ENCODE data around the gene CACNG3. TPM values are rescaled to one million over a fixed set of nuclear protein-coding genes. Genes with fewer than 3 reads are reported as not detected.

The CACNG3 gene
- total and polyA plus RNA-seq, 8 donors = not detected

DNA sequence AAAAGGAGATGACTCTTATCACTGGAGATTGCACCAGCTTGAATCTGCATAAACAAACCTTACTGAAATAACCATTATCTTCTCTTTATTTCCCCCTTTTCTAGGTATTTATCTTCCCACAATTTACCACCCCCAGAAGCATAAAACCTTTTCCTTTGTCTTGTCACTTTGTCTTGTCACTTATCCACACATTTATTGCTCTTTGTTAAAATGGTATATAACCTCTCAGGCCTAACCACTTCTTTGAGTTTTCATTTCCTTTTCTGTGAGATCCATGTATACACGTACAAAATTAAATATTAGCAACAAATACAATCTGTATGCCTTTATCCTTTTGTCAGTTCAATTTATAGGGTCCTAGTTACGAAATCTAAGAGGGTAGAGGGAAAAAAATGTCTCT, 122.9 kb downstream of the CACNG3 start:
- Histone ChIP-seq H3K4me1 (no peaks in the 10 kb centered on the region), H3K4me3 (no peak overlapping the region), H3K9me3 (peaks cover 12 to 60% (median 56%) of the 10 kb centered on the region in 4 donors), H3K36me3 (no peaks in the 10 kb centered on the region), H3K27ac (no peak overlapping the region), H3K27me3 (no peaks in the 10 kb centered on the region)
- TF ChIP-seq POLR2AphosphoS5 (IDR thresholded peaks at IDR 0.05) = no peak
- TF ChIP-seq, protein P1, sequence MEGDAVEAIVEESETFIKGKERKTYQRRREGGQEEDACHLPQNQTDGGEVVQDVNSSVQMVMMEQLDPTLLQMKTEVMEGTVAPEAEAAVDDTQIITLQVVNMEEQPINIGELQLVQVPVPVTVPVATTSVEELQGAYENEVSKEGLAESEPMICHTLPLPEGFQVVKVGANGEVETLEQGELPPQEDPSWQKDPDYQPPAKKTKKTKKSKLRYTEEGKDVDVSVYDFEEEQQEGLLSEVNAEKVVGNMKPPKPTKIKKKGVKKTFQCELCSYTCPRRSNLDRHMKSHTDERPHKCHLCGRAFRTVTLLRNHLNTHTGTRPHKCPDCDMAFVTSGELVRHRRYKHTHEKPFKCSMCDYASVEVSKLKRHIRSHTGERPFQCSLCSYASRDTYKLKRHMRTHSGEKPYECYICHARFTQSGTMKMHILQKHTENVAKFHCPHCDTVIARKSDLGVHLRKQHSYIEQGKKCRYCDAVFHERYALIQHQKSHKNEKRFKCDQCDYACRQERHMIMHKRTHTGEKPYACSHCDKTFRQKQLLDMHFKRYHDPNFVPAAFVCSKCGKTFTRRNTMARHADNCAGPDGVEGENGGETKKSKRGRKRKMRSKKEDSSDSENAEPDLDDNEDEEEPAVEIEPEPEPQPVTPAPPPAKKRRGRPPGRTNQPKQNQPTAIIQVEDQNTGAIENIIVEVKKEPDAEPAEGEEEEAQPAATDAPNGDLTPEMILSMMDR (IDR thresholded peaks at IDR 0.05) = no peak
- TF ChIP-seq POLR2A (IDR thresholded peaks at IDR 0.05) = no peak
- no peak for TF ChIP-seq EP300 (IDR thresholded peaks at IDR 0.05)
- 4 to 39% (median 9%) methylated on average over 2 of the region's 2 CpGs for WGBS, 5 donors
- intact Hi-C loops (cut with DNase I; ENCODE audit: low total_unique reads) = no loop called here
- no peak for DNase-seq

DNA sequence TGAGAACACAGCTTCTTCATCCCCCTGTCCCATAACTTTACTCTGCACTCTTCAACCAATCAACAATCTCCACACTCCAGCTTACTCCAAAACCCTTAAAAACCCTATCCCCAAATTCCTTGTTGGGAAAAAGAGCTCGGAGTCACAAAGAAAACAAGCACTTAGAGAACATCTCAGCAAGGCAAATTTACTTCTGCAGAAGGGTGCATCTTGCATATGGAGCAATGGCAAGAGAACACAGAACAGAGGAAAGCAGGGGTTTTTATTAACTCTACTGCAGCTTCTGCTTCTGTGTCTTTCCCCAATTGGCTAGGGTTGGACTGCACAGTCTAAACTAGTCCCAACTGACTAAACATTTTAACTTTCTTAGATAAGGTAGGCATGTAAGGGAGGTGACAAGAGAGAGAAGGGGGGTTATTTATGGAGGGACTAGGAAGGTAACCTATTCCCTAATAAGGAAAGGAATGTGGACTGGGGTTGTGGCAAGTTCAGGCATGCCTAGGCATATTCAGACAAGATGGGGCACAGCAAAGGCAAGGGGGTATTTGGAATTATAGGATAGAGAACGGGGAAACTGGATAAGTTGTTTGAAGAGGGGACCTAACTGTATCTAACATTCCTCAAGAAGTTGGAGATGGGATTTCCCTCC, 125.5 kb downstream of the CACNG3 start:
- WGBS, 5 donors = 50 to 58% (median 54%) methylated on average over 2 of the region's 2 CpGs
- TF ChIP-seq POLR2AphosphoS5 (IDR thresholded peaks at IDR 0.05) = no peak
- no peak for TF ChIP-seq EP300 (IDR thresholded peaks at IDR 0.05)
- no peak for TF ChIP-seq POLR2A (IDR thresholded peaks at IDR 0.05)
- TF ChIP-seq, protein P1 (IDR thresholded peaks at IDR 0.05) = no peak
- Histone ChIP-seq H3K27ac (no peak overlapping the region), H3K4me1 (no peaks in the 10 kb centered on the region), H3K4me3 (no peak overlapping the region), H3K27me3 (peaks cover 0 to 4% (median 0%) of the 10 kb centered on the region in 3 donors), H3K36me3 (no peaks in the 10 kb centered on the region), H3K9me3 (peaks cover 12 to 61% (median 56%) of the 10 kb centered on the region in 4 donors)
- no peak for DNase-seq
- intact Hi-C loops (cut with DNase I; ENCODE audit: low total_unique reads) = no loop called here

DNA sequence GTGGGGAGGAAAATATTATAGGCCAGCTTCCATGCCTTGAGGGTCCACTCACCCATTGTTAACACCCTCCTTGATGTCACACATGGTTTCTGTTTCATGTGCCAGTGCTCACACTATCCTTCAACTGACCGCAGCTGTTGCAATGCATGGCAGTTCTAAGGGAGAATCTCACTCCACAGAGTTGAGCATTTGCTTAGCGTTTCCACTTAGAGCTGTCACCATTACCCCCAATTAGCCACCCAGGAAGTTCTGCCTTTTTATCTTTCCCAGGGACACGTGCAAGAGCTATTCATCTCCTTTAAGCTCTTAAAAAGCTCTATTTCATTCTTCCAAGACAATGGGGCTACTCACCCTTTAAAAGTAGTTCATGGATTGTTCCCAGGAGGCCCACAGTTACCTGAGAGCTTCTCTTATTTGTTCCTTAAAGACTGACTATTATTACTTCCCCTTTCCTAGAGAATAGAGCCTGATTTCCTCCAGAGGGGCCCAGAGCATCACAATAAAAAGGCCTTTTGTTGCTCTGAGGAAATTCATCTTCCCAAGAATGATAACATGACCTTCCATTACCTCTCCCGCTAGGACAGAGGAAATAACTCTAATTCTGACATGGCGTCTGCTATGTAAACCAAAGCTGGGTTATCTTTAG, 126.8 kb downstream of the CACNG3 start:
- no peak for DNase-seq
- Histone ChIP-seq H3K4me1 (no peaks in the 10 kb centered on the region), H3K27ac (no peak overlapping the region), H3K36me3 (no peaks in the 10 kb centered on the region), H3K27me3 (peaks cover 0 to 4% (median 0%) of the 10 kb centered on the region in 3 donors), H3K9me3 (peaks cover 4 to 59% (median 45%) of the 10 kb centered on the region in 4 donors), H3K4me3 (no peak overlapping the region)
- intact Hi-C loops (cut with DNase I; ENCODE audit: low total_unique reads) = no loop called here
- WGBS, 5 donors = 29 to 35% (median 30%) methylated on average over 5 of the region's 5 CpGs
- no peak for TF ChIP-seq EP300 (IDR thresholded peaks at IDR 0.05)
- TF ChIP-seq, protein P1 (IDR thresholded peaks at IDR 0.05) = no peak
- no peak for TF ChIP-seq POLR2AphosphoS5 (IDR thresholded peaks at IDR 0.05)
- TF ChIP-seq POLR2A (IDR thresholded peaks at IDR 0.05) = no peak

DNA sequence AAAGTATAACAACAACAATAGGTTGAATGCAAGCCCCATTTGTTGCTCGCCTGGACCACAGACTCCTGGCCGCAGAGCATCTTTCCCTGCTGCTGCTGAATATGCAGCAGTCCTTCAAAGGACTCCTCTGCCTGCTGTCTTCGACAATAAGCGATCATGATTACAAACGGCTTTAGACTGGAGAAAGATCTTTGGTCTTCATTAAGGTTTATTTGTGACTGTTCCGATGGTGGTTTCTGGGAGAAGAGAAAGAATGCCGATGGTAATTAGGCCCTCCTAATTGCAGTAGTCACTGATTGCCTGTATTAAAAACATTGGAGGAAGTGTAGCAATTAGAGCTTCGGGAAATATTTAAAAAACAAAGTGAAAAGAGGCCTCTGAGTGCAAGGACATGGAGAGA, 138.2 kb downstream of the CACNG3 start:
- Histone ChIP-seq H3K27me3 (peaks cover 0 to 8% (median 0%) of the 10 kb centered on the region in 3 donors), H3K4me3 (no peak overlapping the region), H3K27ac (no peak overlapping the region), H3K9me3 (peaks cover 0 to 7% (median 3%) of the 10 kb centered on the region in 4 donors), H3K4me1 (no peaks in the 10 kb centered on the region), H3K36me3 (no peaks in the 10 kb centered on the region)
- 81 to 85% (median 83%) methylated on average over 8 of the region's 8 CpGs for WGBS, 5 donors
- intact Hi-C loops (cut with DNase I; ENCODE audit: low total_unique reads) = no loop called here
- DNase-seq = no peak
- no peak for TF ChIP-seq EP300 (IDR thresholded peaks at IDR 0.05)
- TF ChIP-seq POLR2A (IDR thresholded peaks at IDR 0.05) = no peak
- TF ChIP-seq, protein P1 (IDR thresholded peaks at IDR 0.05) = no peak
- no peak for TF ChIP-seq POLR2AphosphoS5 (IDR thresholded peaks at IDR 0.05)
